SK-N-MC (cell line): ENCODE data around the gene SERPINA1.

Experiments
- EZH2 ChIP-seq: fragments of 200-600 bp; sonication (generic); IDR thresholded peaks from one replicate; pipeline ENCODE4 v1.6.1; 2017; ENCODE audit warnings: antibody characterized with exemption
- POLR2AphosphoS5 ChIP-seq: IDR thresholded peaks from 2 replicates; pipeline ENCODE4 v1.6.1; 2012; ENCODE audit warnings: mild to moderate bottlenecking, low read depth, low read length, borderline replicate concordance

DNA sequence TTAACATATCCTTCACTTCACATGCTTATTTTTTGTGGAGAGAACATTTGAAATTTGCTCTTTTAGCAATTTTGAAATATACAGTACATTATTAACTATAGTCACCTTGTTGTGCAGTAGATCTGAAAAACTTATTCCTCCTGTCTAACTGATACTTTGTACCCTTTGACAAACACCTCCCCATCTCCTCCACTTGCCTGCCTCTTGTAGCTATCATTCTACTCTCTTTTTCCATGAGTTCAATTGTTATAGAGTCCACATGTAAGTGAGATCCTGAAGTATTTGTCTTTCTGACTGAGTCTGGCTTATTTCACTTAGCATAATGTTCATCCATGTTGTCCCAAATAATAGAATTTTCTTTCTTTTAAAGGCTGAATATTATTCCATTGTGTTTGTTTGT is 55.8 kb downstream of the SERPINA1 start:
- TF ChIP-seq EZH2 = no peak
- no peak for TF ChIP-seq POLR2AphosphoS5
